WERI-Rb-1 (cell line): ENCODE results near the gene RET.

Experiments used
- DNase-seq: peaks from one replicate; pipeline ENCODE4 v3.0.0-alpha.2; 2020
- H3K27ac ChIP-seq: fragments of 250-450 bp; sonication (Bioruptor Pico); 2 replicates; pipeline ENCODE4 v1.5.1; 2020; ENCODE audit warnings: mild to moderate bottlenecking, moderate library complexity
- H3K27me3 ChIP-seq: fragments of 250-450 bp; sonication (Bioruptor Pico); 2 replicates; pipeline ENCODE4 v1.5.1; 2021; ENCODE audit warnings: mild to moderate bottlenecking, low read depth, moderate library complexity; ENCODE audit not compliant: insufficient read depth, severe bottlenecking
- H3K36me3 ChIP-seq: fragments of 250-450 bp; sonication (Bioruptor Pico); 2 replicates; pipeline ENCODE4 v1.5.1; 2020; ENCODE audit warnings: mild to moderate bottlenecking, moderate library complexity
- H3K4me3 ChIP-seq: 2 replicates; pipeline ENCODE4 v1.5.1; 2011; ENCODE audit warnings: low read depth, mild to moderate bottlenecking, control low read depth, low read length
- H3K9me3 ChIP-seq: fragments of 250-450 bp; sonication (Bioruptor Pico); 2 replicates; pipeline ENCODE4 v1.5.1; 2021; ENCODE audit warnings: mild to moderate bottlenecking, moderate library complexity; ENCODE audit not compliant: severe bottlenecking
- TF ChIP-seq, protein P1 (sequence below): IDR thresholded peaks from 2 replicates; pipeline ENCODE4 v1.5.1; 2011; ENCODE audit warnings: low read depth, mild to moderate bottlenecking, control low read depth, inconsistent platforms, low read length

The RET gene

DNA sequence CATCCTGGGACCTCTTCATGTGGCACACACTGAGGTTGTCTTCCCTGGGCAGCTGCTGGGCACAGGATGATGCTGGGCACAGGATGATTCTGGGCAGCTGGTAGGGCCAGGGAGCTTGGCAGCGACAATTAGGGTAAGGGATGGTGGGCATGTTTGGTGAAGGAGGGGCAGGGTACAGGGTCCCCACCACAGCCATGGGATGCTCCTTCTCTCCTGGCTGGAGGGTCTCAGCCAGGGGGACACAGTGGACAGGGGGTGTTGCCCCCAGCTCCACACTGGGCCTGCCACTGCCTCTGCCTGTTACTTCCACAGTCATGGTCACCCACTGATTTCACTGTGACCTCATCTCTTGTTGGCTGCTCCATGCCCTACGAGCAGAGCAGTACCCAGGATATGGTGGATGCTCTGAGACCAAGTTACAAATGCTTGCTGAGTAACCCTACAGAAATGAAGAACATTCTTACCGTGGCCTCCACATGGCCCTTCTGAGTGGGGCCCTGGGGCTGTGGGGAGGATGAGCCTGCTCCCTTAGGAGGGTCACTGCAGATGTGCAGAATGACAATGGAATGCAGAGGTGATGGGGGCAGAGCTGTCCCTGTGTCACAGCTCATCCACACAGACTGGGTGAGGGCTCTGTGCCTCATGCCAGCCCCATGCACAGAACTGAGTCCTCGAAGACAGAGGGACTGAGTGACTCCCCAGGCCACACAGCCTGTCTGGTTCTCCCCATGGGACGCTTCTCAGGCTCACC is 28.4 kb upstream of the RET start:
- TF ChIP-seq, protein P1, sequence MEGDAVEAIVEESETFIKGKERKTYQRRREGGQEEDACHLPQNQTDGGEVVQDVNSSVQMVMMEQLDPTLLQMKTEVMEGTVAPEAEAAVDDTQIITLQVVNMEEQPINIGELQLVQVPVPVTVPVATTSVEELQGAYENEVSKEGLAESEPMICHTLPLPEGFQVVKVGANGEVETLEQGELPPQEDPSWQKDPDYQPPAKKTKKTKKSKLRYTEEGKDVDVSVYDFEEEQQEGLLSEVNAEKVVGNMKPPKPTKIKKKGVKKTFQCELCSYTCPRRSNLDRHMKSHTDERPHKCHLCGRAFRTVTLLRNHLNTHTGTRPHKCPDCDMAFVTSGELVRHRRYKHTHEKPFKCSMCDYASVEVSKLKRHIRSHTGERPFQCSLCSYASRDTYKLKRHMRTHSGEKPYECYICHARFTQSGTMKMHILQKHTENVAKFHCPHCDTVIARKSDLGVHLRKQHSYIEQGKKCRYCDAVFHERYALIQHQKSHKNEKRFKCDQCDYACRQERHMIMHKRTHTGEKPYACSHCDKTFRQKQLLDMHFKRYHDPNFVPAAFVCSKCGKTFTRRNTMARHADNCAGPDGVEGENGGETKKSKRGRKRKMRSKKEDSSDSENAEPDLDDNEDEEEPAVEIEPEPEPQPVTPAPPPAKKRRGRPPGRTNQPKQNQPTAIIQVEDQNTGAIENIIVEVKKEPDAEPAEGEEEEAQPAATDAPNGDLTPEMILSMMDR: no peak
- no peak for DNase-seq

GRCh38 chr10:43049081-43049551 is 27.8 kb upstream of the RET start:
- TF ChIP-seq, protein P1: no peak
- H3K27me3 ChIP-seq: peaks cover 92% of the 10 kb centered on the region
- no peak for DNase-seq
- no peaks in the 10 kb centered on the region for H3K9me3 ChIP-seq
- no peaks in the 10 kb centered on the region for H3K36me3 ChIP-seq
- H3K4me3 ChIP-seq: no peak overlapping the region
- no peak overlapping the region for H3K27ac ChIP-seq

More for the DNA sequence above, 28.4 kb upstream of the RET start:
- H3K36me3 ChIP-seq: no peaks in the 10 kb centered on the region
- H3K9me3 ChIP-seq: no peaks in the 10 kb centered on the region
- no peak overlapping the region for H3K27ac ChIP-seq
- H3K27me3 ChIP-seq: peaks cover 96% of the 10 kb centered on the region
- no peak overlapping the region for H3K4me3 ChIP-seq

- TF ChIP-seq, protein P1: no peak
- DNase-seq: no peak
- Histone ChIP-seq H3K36me3 (no peaks in the 10 kb centered on the region), H3K9me3 (no peaks in the 10 kb centered on the region), H3K4me3 (no peak overlapping the region), H3K27me3 (peaks cover 90% of the 10 kb centered on the region), H3K27ac (no peak overlapping the region)
Measured at GRCh38 chr10:43050011-43050410, 26.9 kb upstream of the RET start.

DNA sequence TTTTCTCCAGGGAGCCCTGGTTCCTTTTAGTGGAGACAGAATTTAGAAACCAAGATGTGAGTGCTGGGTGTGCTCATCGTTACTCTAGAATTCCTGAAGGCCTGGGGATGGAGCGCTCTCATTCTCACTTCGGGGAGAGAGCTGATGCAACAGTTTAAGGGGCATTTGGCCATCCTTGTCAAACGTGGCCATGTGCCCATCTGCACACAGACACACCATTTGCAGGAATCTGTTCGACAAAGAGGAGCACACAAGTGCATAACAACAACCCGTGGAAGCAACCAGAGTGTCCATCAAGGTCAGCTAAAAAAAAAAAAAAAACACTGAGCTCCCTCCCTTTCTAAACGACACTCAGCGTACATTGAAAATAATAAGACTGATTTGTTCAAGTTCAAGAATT is 23.0 kb upstream of the RET start:
- H3K27me3 ChIP-seq: peaks cover 88% of the 10 kb centered on the region
- H3K36me3 ChIP-seq: no peaks in the 10 kb centered on the region
- no peak overlapping the region for H3K27ac ChIP-seq
- no peak overlapping the region for H3K4me3 ChIP-seq
- H3K9me3 ChIP-seq: no peaks in the 10 kb centered on the region
- TF ChIP-seq, protein P1: no peak
- no peak for DNase-seq

DNA sequence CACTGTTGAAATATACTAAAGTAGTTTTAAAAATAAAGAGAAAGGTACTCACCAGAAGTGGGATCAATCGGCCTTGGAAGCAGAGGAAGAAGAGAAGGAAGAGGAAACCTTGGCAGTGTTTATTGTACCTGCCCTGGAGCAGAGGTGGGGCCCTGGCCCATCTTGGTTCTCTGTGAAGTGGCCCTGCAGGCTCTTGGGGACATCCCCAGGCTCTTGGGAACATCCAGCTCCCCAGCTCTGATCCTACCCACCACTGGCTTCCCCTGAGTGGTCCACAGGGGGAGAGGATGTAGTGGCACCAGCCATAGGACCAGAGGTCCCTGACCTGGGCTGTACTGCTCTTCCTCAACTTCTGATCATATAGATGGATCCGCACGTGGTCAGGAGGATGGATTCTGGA is 22.3 kb upstream of the RET start:
- no peak overlapping the region for H3K4me3 ChIP-seq

More for the DNA sequence above, 22.3 kb upstream of the RET start:
- DNase-seq: no peak
- Histone ChIP-seq H3K9me3 (no peaks in the 10 kb centered on the region), H3K27me3 (peaks cover 88% of the 10 kb centered on the region), H3K36me3 (no peaks in the 10 kb centered on the region), H3K27ac (no peak overlapping the region)
- TF ChIP-seq, protein P1: no peak
